B cell (primary cell): ENCODE data around the gene BBS1. TPM values are rescaled to one million over a fixed set of nuclear protein-coding genes. Genes with fewer than 3 reads are reported as not detected.

Source experiments
- ATAC-seq: fragments of 200-7000 bp; cut with Tn5 transposase; one replicate; pipeline ENCODE4 v1.10.0; 2021; ENCODE audit warnings: low read depth, mild to moderate bottlenecking, moderate number of reproducible peaks, moderate library complexity
- CTCF ChIA-PET: fragments of 350-600 bp; sonication (Branson Sonifier 250); formaldehyde crosslinking; loops from one replicate; lab custom pipeline; 2021; ENCODE audit warnings: antibody characterized with exemption, inconsistent platforms; lab: Charles Lee
- POLR2A ChIA-PET: fragments of 350-600 bp; sonication (Branson Sonifier 250); formaldehyde crosslinking; loops from one replicate; lab custom pipeline; 2021; ENCODE audit warnings: antibody characterized with exemption; lab: Charles Lee
- DNase-seq: peaks from one replicate; pipeline ENCODE4 v3.0.0; 2013
- H2AFZ ChIP-seq: 2 replicates; pipeline ENCODE4 v1.6.1; 2012; ENCODE audit warnings: mild to moderate bottlenecking, low read depth, low read length; ENCODE audit not compliant: insufficient read depth, poor library complexity, severe bottlenecking
- H3K27ac ChIP-seq, 2 donors: 1 replicate in 1 of 2; 2 replicates in 1 of 2; pipeline ENCODE4 v1.5.1; 2012 to 2013; ENCODE audit warnings: low read length in 2 of 2, mild to moderate bottlenecking in 2 of 2, moderate library complexity in 1 of 2
- H3K27me3 ChIP-seq, 4 experiments: fragments of 200-600 bp in 1 of 4; sonication (generic) in 1 of 4; replicated peaks in 1 of 4; 1 replicate in 2 of 4; 2 replicates in 2 of 4; pipeline versions ENCODE4 v1.6.1 to v1.7.0; 2013 to 2016; ENCODE audit warnings: low read length in 3 of 4, mild to moderate bottlenecking in 2 of 4, mixed read lengths in 1 of 4, moderate library complexity in 1 of 4; ENCODE audit not compliant: insufficient read depth in 4 of 4, control insufficient read depth in 3 of 4; ENCODE audit errors: control extremely low read depth in 1 of 4
- H3K36me3 ChIP-seq, 2 experiments: replicated peaks in 1 of 2; 1 replicate in 1 of 2; 2 replicates in 1 of 2; pipeline versions ENCODE4 v1.6.1 to v1.7.1; 2013; ENCODE audit warnings: low read length in 1 of 2; ENCODE audit not compliant: insufficient read depth in 2 of 2, control insufficient read depth in 1 of 2; ENCODE audit errors: control extremely low read depth in 1 of 2, extremely low read depth in 1 of 2
- H3K4me1 ChIP-seq, 2 donors: fragments of 200-600 bp in 1 of 2; sonication (generic) in 1 of 2; 1 replicate in 1 of 2; 2 replicates in 1 of 2; pipeline versions ENCODE4 v1.5.1 to v1.6.1; 2013 to 2017; ENCODE audit warnings: low read length in 2 of 2; ENCODE audit not compliant: control insufficient read depth in 2 of 2, insufficient read depth in 2 of 2
- H3K4me2 ChIP-seq: replicated peaks from 2 replicates; pipeline ENCODE3; 2012; ENCODE audit warnings: mild to moderate bottlenecking, low read depth, low read length; ENCODE audit not compliant: poor library complexity, severe bottlenecking
- H3K4me3 ChIP-seq, 5 experiments: fragments of 200-600 bp in 1 of 5; sonication (generic) in 1 of 5; 1 replicate in 3 of 5; 2 replicates in 2 of 5; pipeline versions ENCODE4 v1.5.1 to v1.7.0; 2011 to 2016; ENCODE audit warnings: low read length in 4 of 5, mild to moderate bottlenecking in 4 of 5, low read depth in 2 of 5, control low read depth in 1 of 5, moderate library complexity in 1 of 5; ENCODE audit not compliant: insufficient read depth in 1 of 5; ENCODE audit errors: control extremely low read depth in 1 of 5, extremely low read depth in 1 of 5
- H3K79me2 ChIP-seq: fragments of 200-600 bp; sonication (generic); one replicate; pipeline ENCODE4 v1.6.0; 2016; ENCODE audit warnings: low read length; ENCODE audit not compliant: control insufficient read depth, insufficient read depth
- H3K9ac ChIP-seq: fragments of 200-600 bp; sonication (generic); 2 replicates; pipeline ENCODE4 v1.6.1; 2017; ENCODE audit warnings: mild to moderate bottlenecking, low read length, moderate library complexity
- H3K9me3 ChIP-seq, 3 donors: one replicate each; pipeline versions ENCODE4 v1.6.1 to v1.7.1; 2013; ENCODE audit warnings: low read length in 2 of 3; ENCODE audit not compliant: control insufficient read depth in 2 of 3, insufficient read depth in 1 of 3; ENCODE audit errors: control extremely low read depth in 1 of 3
- H4K20me1 ChIP-seq: 2 replicates; pipeline ENCODE4 v1.6.0; 2012; ENCODE audit warnings: mild to moderate bottlenecking, low read length; ENCODE audit not compliant: insufficient read depth, control insufficient read depth, poor library complexity, severe bottlenecking
- H3K27ac Mint-ChIP-seq: one replicate; pipeline ENCODE4 v1.8.0; 2021; ENCODE audit warnings: mixed read lengths
- H3K27me3 Mint-ChIP-seq: one replicate; pipeline ENCODE4 v1.8.0; 2021; ENCODE audit warnings: mixed read lengths
- H3K4me1 Mint-ChIP-seq: one replicate; pipeline ENCODE4 v1.8.0; 2021; ENCODE audit warnings: mixed read lengths
- H3K4me3 Mint-ChIP-seq: one replicate; pipeline ENCODE4 v1.8.0; 2021; ENCODE audit warnings: mixed read lengths
- H3K9me3 Mint-ChIP-seq: one replicate; pipeline ENCODE4 v1.8.0; 2022; ENCODE audit warnings: mixed read lengths; ENCODE audit not compliant: insufficient read depth
- EZH2 ChIP-seq: IDR thresholded peaks from 2 replicates; pipeline ENCODE4 v1.6.1; 2012; ENCODE audit warnings: borderline replicate concordance, low read depth, mild to moderate bottlenecking, moderate library complexity, low read length; ENCODE audit not compliant: insufficient read depth, poor library complexity, severe bottlenecking
- WGBS: methylation state at CpG from one replicate; pipeline ENCODE4 v1.1.5; 2013; ENCODE audit warnings: missing lambda C conversion rate; ENCODE audit not compliant: insufficient coverage; 5-methylcytosine and 5-hydroxymethylcytosine counted together
- intact Hi-C: fragments of 100-400 bp; cut with micrococcal nuclease; formaldehyde crosslinking; loops from one replicate; pipeline ENCODE4 v1.10.0; 2022
- polyA plus RNA-seq: library from polyadenylated mRNA; depleted of rRNA; stranded (reverse); fragments of >200 nt; gene quantifications from 2 replicates; pipeline ENCODE4 v1.2.3, GENCODE V29; 2012
- total RNA-seq, 2 donors: library from RNA; stranded (reverse); fragments of 120-200 nt in 1 of 2; gene quantifications; 1 replicate in 1 of 2; 2 replicates in 1 of 2; pipeline versions ENCODE4 v1.2.3 to v1.2.4, GENCODE V29; 2013 to 2022
- TF ChIP-seq, protein P1 (sequence below): fragments of 200-600 bp; IDR thresholded peaks from one replicate; pipeline ENCODE4 v1.8.0; 2022; ENCODE audit warnings: antibody characterized with exemption, mild to moderate bottlenecking

BBS1 gene
- total and polyA plus RNA-seq, 2 donors (not counting 1 experiment from before 2014, with no cell fraction given), result 20.4 to 52.5 TPM

DNA sequence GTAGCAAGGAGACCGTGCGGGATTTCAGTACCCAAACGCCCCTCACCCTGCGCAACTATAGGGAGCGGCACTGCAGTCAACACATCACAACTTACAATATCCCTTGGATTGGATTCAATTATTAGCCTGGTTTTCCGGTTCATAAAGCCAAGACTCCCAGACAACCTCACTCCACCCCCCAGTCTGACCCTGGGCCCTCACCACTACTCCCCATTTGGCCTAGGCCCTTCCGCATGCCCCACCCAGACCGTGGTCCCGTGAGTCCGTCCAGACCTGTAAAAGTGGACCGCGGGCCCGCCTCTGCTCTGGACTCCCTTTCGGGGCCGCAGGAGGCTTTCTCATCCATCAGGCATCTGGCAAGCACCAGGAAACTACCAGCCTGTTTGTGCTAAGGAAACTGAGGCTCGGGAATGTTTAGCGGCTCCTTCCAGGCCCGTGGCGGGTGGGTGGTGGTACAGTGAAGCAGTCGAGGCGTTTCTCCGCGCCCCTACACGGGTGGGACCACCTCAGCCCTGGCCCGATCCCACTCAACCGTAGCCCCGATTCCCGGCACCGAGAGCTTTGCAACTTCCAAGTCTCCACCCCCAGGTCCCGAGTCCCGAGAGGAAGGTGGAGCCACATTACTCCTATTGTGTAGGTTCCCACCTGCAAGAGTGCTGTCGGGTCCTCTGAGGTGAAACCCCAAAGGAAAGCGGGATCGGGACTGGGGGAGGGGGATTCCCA is 30.9 kb upstream of the BBS1 start:
- intact Hi-C loops, result loop anchor here (1.0 to 2.0 kb wide), 6 partner anchors 13 to 199 kb away; partner anchors contain the start of genes ACTN3, BBS1, PELI3 and ZDHHC24
- no peak for TF ChIP-seq EZH2
- TF ChIP-seq, protein P1, sequence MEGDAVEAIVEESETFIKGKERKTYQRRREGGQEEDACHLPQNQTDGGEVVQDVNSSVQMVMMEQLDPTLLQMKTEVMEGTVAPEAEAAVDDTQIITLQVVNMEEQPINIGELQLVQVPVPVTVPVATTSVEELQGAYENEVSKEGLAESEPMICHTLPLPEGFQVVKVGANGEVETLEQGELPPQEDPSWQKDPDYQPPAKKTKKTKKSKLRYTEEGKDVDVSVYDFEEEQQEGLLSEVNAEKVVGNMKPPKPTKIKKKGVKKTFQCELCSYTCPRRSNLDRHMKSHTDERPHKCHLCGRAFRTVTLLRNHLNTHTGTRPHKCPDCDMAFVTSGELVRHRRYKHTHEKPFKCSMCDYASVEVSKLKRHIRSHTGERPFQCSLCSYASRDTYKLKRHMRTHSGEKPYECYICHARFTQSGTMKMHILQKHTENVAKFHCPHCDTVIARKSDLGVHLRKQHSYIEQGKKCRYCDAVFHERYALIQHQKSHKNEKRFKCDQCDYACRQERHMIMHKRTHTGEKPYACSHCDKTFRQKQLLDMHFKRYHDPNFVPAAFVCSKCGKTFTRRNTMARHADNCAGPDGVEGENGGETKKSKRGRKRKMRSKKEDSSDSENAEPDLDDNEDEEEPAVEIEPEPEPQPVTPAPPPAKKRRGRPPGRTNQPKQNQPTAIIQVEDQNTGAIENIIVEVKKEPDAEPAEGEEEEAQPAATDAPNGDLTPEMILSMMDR, result no peak
- H3K27me3 ChIP-seq, result no peaks in the 10 kb centered on the region
- ChIA-PET POLR2A (interaction anchor here (0.6 to 2.2 kb wide), 11 partner anchors 11 to 364 kb away, joined by 3 to 18 read pairs (median 5); partner anchors contain the start of genes BBS1, MRPL11, PELI3 and RBM4), CTCF (interaction anchor here (0.5 to 3.6 kb wide), 20 partner anchors 11 to 199 kb away, joined by 3 to 45 read pairs (median 5); partner anchors contain the start of genes BBS1, MRPL11, PELI3 and RBM4)
- DNase-seq (no peak), ATAC-seq (no peak)
- peaks cover 12% of the 10 kb centered on the region for H3K79me2 ChIP-seq
- Mint-ChIP-seq H3K9me3 (no peaks in the 10 kb centered on the region), H3K4me3 (peak overlapping the region; percentile 92), H3K27ac (peak overlapping the region; percentile 93), H3K4me1 (peaks cover 20% of the 10 kb centered on the region), H3K27me3 (no peaks in the 10 kb centered on the region)
- no peaks in the 10 kb centered on the region for H3K9me3 ChIP-seq
- peaks cover 10 to 20% of the 10 kb centered on the region in 2 donors for H3K4me1 ChIP-seq
- H3K36me3 ChIP-seq, result peaks cover 0 to 7% of the 10 kb centered on the region in 2 experiments
- WGBS, result 4% methylated on average over 28 of the region's 34 CpGs
- H2AFZ ChIP-seq, result peak overlapping the region; percentile 94
- peak overlapping the region; percentile 59 to 85 for H3K27ac ChIP-seq
- H3K4me2 ChIP-seq, result peak overlapping the region; percentile 88
- peak overlapping the region; percentile 32 to 92 (median 71) for H3K4me3 ChIP-seq
- H4K20me1 ChIP-seq, result no peaks in the 10 kb centered on the region
- peak overlapping the region; percentile 76 for H3K9ac ChIP-seq
